ENCODE results near the gene LMO3.

DNA sequence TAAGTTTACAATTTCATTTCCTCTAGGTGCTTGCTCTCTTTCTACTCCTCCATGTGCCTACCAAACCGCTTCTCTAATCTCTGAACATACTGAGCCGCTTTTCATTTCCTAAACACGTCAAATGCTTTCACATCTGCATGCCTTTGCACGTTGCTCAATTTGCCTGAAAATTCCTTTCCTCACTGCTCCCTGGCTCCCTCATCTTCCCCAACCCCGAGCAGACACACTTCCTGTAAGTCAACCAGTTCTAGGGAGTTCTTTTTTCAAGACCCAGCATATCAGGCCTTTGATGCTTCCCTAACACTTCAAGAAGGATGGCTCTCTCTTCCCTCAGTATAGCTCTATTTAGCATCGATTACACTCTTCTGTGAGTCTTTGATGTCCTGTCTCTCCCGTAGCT lies 50.3 kb downstream of the LMO3 start:
- TF ChIP-seq, protein P1, sequence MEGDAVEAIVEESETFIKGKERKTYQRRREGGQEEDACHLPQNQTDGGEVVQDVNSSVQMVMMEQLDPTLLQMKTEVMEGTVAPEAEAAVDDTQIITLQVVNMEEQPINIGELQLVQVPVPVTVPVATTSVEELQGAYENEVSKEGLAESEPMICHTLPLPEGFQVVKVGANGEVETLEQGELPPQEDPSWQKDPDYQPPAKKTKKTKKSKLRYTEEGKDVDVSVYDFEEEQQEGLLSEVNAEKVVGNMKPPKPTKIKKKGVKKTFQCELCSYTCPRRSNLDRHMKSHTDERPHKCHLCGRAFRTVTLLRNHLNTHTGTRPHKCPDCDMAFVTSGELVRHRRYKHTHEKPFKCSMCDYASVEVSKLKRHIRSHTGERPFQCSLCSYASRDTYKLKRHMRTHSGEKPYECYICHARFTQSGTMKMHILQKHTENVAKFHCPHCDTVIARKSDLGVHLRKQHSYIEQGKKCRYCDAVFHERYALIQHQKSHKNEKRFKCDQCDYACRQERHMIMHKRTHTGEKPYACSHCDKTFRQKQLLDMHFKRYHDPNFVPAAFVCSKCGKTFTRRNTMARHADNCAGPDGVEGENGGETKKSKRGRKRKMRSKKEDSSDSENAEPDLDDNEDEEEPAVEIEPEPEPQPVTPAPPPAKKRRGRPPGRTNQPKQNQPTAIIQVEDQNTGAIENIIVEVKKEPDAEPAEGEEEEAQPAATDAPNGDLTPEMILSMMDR (IDR thresholded peaks at IDR 0.05): no peak
- TF ChIP-seq POLR2A (IDR thresholded peaks at IDR 0.05): no peak

All from esophagus squamous epithelium (tissue), 4 donors.